Measurements from ENCODE around the gene C20orf141.
"Not testable (repeated sequence)": the region's sequence is repeated elsewhere in the genome, so short reads cannot be mapped to it uniquely, and the experiment has no call there.

The C20orf141 gene

GRCh38 chr20:2804852-2805688 lies 9.7 kb upstream of the C20orf141 start:
- H3K4me3 ChIP-seq (ENCODE audit: control insufficient read depth, low read depth, low read length) = no peak overlapping the region
- no peak for TF ChIP-seq CTCF (conservative IDR thresholded peaks at IDR 0.05; ENCODE audit: control insufficient read depth, insufficient read depth, low read depth, low read length)
- DNase-seq (ENCODE audit: low read depth) = peak; percentile 9

DNA sequence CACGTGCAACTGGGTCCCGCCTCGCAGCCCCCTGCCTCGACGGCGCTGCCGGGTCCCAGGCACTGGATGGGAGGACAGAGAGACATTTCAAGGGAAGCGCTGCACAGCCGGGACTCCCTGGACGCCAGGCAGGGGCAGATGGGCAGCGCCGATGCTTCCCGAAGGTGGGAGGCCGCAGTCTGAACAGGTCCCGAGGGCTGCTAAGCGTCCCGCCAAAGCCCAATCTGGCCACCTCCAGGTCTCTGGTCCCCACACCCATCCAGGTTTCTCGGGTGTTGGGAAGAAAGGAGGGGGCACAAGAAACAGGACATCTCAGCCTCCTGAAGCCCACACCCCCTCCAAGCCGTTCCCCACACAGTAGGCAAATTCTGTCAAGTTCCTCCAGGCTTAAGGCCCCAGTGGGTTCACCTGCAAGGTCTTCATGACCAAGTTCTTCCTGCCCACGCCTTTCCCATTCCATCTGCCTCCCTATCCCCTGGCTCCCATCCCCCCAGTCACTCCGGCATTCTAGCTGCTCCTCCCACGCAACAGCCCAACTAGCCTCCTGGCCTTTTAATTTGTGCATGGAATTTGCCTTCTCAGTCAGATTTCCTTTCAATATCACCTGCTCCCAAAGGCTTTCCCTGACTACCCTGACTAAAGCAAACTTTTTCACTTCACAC lies 9.0 kb upstream of the C20orf141 start:
- no peak for TF ChIP-seq CTCF (conservative IDR thresholded peaks at IDR 0.05; ENCODE audit: control insufficient read depth, insufficient read depth, low read depth, low read length)
- DNase-seq (ENCODE audit: low read depth) = peak; percentile 24
- H3K4me3 ChIP-seq (ENCODE audit: control insufficient read depth, low read depth, low read length) = no peak overlapping the region

- no peak for TF ChIP-seq CTCF (conservative IDR thresholded peaks at IDR 0.05; ENCODE audit: control insufficient read depth, insufficient read depth, low read depth, low read length)
- DNase-seq (ENCODE audit: low read depth) = no peak
- no peak overlapping the region for H3K4me3 ChIP-seq (ENCODE audit: control insufficient read depth, low read depth, low read length)
These were observed 8.5 kb upstream of the C20orf141 start for GRCh38 chr20:2806351-2806701.

- no peak for DNase-seq (ENCODE audit: low read depth)
- no peak for TF ChIP-seq CTCF (conservative IDR thresholded peaks at IDR 0.05; ENCODE audit: control insufficient read depth, insufficient read depth, low read depth, low read length)
- no peak overlapping the region for H3K4me3 ChIP-seq (ENCODE audit: control insufficient read depth, low read depth, low read length)
These were observed 7.8 kb upstream of the C20orf141 start for GRCh38 chr20:2807019-2807418.

GRCh38 chr20:2807929-2808328 lies 6.9 kb upstream of the C20orf141 start:
- DNase-seq (ENCODE audit: low read depth) = not testable (repeated sequence)

DNA sequence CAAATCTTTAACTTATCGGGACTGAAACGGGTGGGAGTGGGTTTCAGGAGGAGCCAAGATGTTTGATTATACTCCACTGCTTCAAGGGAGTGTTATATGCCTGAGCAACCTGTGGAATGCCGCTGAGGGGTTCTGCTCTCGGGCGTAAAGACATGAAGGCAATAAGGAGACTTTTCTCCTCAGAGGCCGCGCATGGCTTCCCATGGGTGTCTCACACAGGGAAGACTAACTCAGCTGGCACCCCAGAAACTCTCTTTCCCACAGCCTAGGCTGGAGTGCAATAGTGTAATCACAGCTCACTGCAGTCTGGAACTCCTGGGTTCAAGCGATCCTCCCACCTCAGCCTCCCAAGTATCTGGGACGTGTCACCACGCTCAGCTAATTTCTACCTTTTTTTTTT lies 5.1 kb upstream of the C20orf141 start:
- no peak overlapping the region for H3K4me3 ChIP-seq (ENCODE audit: control insufficient read depth, low read depth, low read length)
- no peak for TF ChIP-seq CTCF (conservative IDR thresholded peaks at IDR 0.05; ENCODE audit: control insufficient read depth, insufficient read depth, low read depth, low read length)
- no peak for DNase-seq (ENCODE audit: low read depth)

More at GRCh38 chr20:2807929-2808328, 6.9 kb upstream of the C20orf141 start:
- H3K4me3 ChIP-seq (ENCODE audit: control insufficient read depth, low read depth, low read length) = not testable (repeated sequence)

GRCh38 chr20:2812189-2812588 lies 2.6 kb upstream of the C20orf141 start:
- no peak overlapping the region for H3K4me3 ChIP-seq (ENCODE audit: control insufficient read depth, low read depth, low read length)
- no peak for DNase-seq (ENCODE audit: low read depth)
- no peak for TF ChIP-seq CTCF (conservative IDR thresholded peaks at IDR 0.05; ENCODE audit: control insufficient read depth, insufficient read depth, low read depth, low read length)
